Measurements from ENCODE around the gene ITPKC.

DNA sequence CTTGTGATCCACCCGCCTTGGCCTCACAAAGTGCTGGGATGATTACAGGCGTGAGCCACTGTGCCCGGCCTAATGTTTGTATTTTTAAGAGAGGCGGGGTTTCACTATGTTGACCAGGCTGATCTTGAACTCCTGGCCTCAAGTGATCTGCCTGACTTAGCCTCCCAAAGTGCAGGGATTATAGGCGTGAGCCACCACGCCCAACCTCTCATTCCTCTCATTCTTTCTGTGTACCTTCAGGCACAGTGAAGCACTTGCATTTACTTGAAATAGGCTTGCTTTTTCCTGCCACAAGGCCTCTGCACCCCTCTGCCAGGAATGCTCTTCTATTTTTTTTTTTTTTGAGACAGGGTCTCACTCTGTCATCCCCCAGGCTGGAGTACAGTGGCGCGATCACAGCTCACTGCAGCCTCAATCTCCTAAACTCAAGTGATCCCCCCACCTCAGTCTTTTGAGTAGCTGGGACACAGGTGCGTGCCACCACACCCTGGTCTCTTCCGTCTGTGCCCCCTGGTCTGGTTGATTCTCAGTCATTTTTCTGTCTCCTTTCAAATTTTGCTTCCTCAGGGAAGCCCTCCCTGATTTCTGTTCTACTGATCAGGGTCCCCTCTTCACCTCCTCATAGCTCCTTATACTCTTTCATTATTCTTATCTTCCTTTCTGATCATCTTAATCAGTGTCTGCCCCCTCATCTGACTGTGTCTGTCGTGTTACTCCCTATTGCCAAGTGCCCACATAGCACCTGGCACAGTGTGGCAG is 18.3 kb downstream of the ITPKC start:
- TF ChIP-seq, protein P1, sequence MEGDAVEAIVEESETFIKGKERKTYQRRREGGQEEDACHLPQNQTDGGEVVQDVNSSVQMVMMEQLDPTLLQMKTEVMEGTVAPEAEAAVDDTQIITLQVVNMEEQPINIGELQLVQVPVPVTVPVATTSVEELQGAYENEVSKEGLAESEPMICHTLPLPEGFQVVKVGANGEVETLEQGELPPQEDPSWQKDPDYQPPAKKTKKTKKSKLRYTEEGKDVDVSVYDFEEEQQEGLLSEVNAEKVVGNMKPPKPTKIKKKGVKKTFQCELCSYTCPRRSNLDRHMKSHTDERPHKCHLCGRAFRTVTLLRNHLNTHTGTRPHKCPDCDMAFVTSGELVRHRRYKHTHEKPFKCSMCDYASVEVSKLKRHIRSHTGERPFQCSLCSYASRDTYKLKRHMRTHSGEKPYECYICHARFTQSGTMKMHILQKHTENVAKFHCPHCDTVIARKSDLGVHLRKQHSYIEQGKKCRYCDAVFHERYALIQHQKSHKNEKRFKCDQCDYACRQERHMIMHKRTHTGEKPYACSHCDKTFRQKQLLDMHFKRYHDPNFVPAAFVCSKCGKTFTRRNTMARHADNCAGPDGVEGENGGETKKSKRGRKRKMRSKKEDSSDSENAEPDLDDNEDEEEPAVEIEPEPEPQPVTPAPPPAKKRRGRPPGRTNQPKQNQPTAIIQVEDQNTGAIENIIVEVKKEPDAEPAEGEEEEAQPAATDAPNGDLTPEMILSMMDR (IDR thresholded peaks at IDR 0.05; ENCODE audit: insufficient read depth, low read depth, low read length) = no peak
- no peak for TF ChIP-seq EZH2 (IDR thresholded peaks at IDR 0.05; ENCODE audit: insufficient read depth, low read length)

All from astrocyte (in vitro differentiated cells and primary cell).